ENCODE measurements around the gene SPECC1. TPM values are rescaled to one million over a fixed set of nuclear protein-coding genes. Genes with fewer than 3 reads are reported as not detected.

Gene SPECC1
- total and polyA plus RNA-seq, 2 of the 4 experiments (the other 2 are of a cell fraction), result 16.9 to 26.2 TPM

- Histone ChIP-seq H3K4me1 (ENCODE audit: control insufficient read depth, insufficient read depth, low read length) (peaks cover 3% of the 10 kb centered on the region; the same call in 1 of the 2 replicates), H3K4me3 (ENCODE audit: insufficient read depth, low read depth, low read length) (no peak overlapping the region), H3K27me3 (ENCODE audit: control insufficient read depth, insufficient read depth, low read length) (peaks cover 30% of the 10 kb centered on the region), H3K56ac (ENCODE audit: extremely low read depth, insufficient read depth, low read length) (no peak overlapping the region), H2BK5ac (ENCODE audit: low read depth, low read length, poor library complexity, severe bottlenecking) (no peak overlapping the region), H4K8ac (ENCODE audit: low read depth in 2 of 2, low read length in 2 of 2) (no peak overlapping the region), H2AK5ac (ENCODE audit: low read depth, low read length) (no peak overlapping the region), H3K36me3 (ENCODE audit: control insufficient read depth, insufficient read depth, low read length) (no peaks in the 10 kb centered on the region), H3K9me1 (ENCODE audit: insufficient read depth, low read length) (no peaks in the 10 kb centered on the region), H3K14ac (replicated peaks; ENCODE audit: low read depth, low read length) (no peak overlapping the region), H4K91ac (ENCODE audit: insufficient read depth, low read depth, low read length) (no peak overlapping the region), H2AFZ (replicated peaks; ENCODE audit: low read length, poor library complexity) (no peak overlapping the region), H4K5ac (ENCODE audit: low read depth, low read length) (no peak overlapping the region), H3K9ac (ENCODE audit: low read depth, low read length) (no peak overlapping the region), H2AK9ac (replicated peaks; ENCODE audit: low read depth, low read length, poor library complexity) (no peak overlapping the region), H4K20me1 (ENCODE audit: insufficient read depth, low read length) (no peaks in the 10 kb centered on the region), H3K4ac (ENCODE audit: low read depth, low read length) (no peak overlapping the region), H3K23ac (ENCODE audit: low read depth, low read length) (no peak overlapping the region), H3K18ac (ENCODE audit: low read depth, low read length) (no peak overlapping the region; the same call in 1 of the 2 replicates), H3K9me3 (ENCODE audit: control insufficient read depth, insufficient read depth, low read length) (no peaks in the 10 kb centered on the region; the same call in 1 of the 2 replicates), H3K4me2 (ENCODE audit: low read depth, low read length) (no peak overlapping the region), H2BK120ac (ENCODE audit: low read depth, low read length) (no peak overlapping the region), H2BK20ac (ENCODE audit: low read depth, low read length) (no peak overlapping the region), H3K27ac (ENCODE audit: insufficient read depth, low read length) (no peak overlapping the region), H2BK15ac (ENCODE audit: low read depth, low read length) (no peak overlapping the region), H3K79me1 (ENCODE audit: low read depth in 1 of 2, low read length in 2 of 2) (no peaks in the 10 kb centered on the region)
- TF ChIP-seq FOS (IDR thresholded peaks at IDR 0.05; ENCODE audit: low read depth, low read length) (no peak), CEBPB (IDR thresholded peaks at IDR 0.05; ENCODE audit: low read depth, low read length) (no peak), SMC3 (IDR thresholded peaks at IDR 0.05; ENCODE audit: low read depth, low read length) (no peak), MAFK (IDR thresholded peaks at IDR 0.05; ENCODE audit: low read depth, low read length) (no peak), BHLHE40 (IDR thresholded peaks at IDR 0.05; ENCODE audit: low read depth, low read length) (no peak)
- TF ChIP-seq, protein P1, sequence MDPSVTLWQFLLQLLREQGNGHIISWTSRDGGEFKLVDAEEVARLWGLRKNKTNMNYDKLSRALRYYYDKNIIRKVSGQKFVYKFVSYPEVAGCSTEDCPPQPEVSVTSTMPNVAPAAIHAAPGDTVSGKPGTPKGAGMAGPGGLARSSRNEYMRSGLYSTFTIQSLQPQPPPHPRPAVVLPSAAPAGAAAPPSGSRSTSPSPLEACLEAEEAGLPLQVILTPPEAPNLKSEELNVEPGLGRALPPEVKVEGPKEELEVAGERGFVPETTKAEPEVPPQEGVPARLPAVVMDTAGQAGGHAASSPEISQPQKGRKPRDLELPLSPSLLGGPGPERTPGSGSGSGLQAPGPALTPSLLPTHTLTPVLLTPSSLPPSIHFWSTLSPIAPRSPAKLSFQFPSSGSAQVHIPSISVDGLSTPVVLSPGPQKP (IDR thresholded peaks at IDR 0.05; ENCODE audit: borderline replicate concordance, low read depth, low read length), result no peak
- CTCF ChIA-PET, result no interaction called here
- DNase-seq, result no peak
- POLR2A ChIA-PET (ENCODE audit: unreplicated experiment), result no interaction called here
- no peak for ATAC-seq (ENCODE audit: low read depth)
- dilution Hi-C loops (cut with HindIII; ENCODE audit: low sequenced_read_pairs, unreplicated experiment) (no loop called here), in situ Hi-C loops (cut with MboI; ENCODE audit: low sequenced_read_pairs) (no loop called here), intact Hi-C loops (cut with micrococcal nuclease) (no loop called here)
- BruUV-seq (replicated peaks), result no TSS peak
- WGBS, 2 experiments (ENCODE audit: extremely low coverage in 2 of 2, insufficient read length in 1 of 2), result no CpG with 5 or more reads among the region's 1 CpG
These were observed 75.6 kb downstream of the SPECC1 start for GRCh38 chr17:20084621-20085282.

Measured in IMR-90 (cell line).